ENCODE results near the gene KCNN2. TPM values are rescaled to one million over a fixed set of nuclear protein-coding genes. Genes with fewer than 3 reads are reported as not detected.

Gene KCNN2
- total and polyA plus RNA-seq, 2 of the 4 experiments (the other 2 are of a cell fraction), result 2.2 to 8.8 TPM

- intact Hi-C loops (cut with micrococcal nuclease), result no loop called here
- no peak overlapping the region; the same call in 1 of the 2 replicates for H2BK20ac ChIP-seq (ENCODE audit: low read depth, low read length)
- H2BK120ac ChIP-seq (ENCODE audit: low read depth, low read length), result no peak overlapping the region
- H4K91ac ChIP-seq (ENCODE audit: insufficient read depth, low read depth, low read length), result no peak overlapping the region
- no peak overlapping the region for H3K4me2 ChIP-seq (ENCODE audit: low read depth, low read length)
- dilution Hi-C loops (cut with HindIII; ENCODE audit: low sequenced_read_pairs, unreplicated experiment), result no loop called here
- H3K9me1 ChIP-seq (ENCODE audit: insufficient read depth, low read length), result no peaks in the 10 kb centered on the region
- no TSS peak for BruUV-seq (replicated peaks)
- WGBS, 2 experiments (ENCODE audit: extremely low coverage in 2 of 2, insufficient read length in 1 of 2), result no CpG with 5 or more reads among the region's 1 CpG
- H3K23ac ChIP-seq (ENCODE audit: low read depth, low read length), result no peak overlapping the region
- ChIA-PET CTCF (no interaction called here), POLR2A (ENCODE audit: unreplicated experiment) (no interaction called here)
- no peak overlapping the region for H3K9ac ChIP-seq (ENCODE audit: low read depth, low read length)
- no peaks in the 10 kb centered on the region for H3K9me3 ChIP-seq (ENCODE audit: control insufficient read depth, insufficient read depth, low read length)
- DNase-seq (peak; percentile 40), ATAC-seq (ENCODE audit: low read depth) (no peak)
- H2AK5ac ChIP-seq (ENCODE audit: low read depth, low read length), result no peak overlapping the region
- no peak overlapping the region for H3K27ac ChIP-seq (ENCODE audit: insufficient read depth, low read length)
- H2BK15ac ChIP-seq (ENCODE audit: low read depth, low read length), result no peak overlapping the region
- H4K5ac ChIP-seq (ENCODE audit: low read depth, low read length), result no peak overlapping the region
- H2BK5ac ChIP-seq (ENCODE audit: low read depth, low read length, poor library complexity, severe bottlenecking), result no peak overlapping the region
- H3K4me3 ChIP-seq (ENCODE audit: insufficient read depth, low read depth, low read length), result no peak overlapping the region
- peaks cover under 1% of the 10 kb centered on the region; the same call in 1 of the 2 replicates for H3K4me1 ChIP-seq (ENCODE audit: control insufficient read depth, insufficient read depth, low read length)
- no peaks in the 10 kb centered on the region for H3K36me3 ChIP-seq (ENCODE audit: control insufficient read depth, insufficient read depth, low read length)
- H3K18ac ChIP-seq (ENCODE audit: low read depth, low read length), result no peak overlapping the region
- H4K8ac ChIP-seq (ENCODE audit: low read depth in 2 of 2, low read length in 2 of 2), result no peak overlapping the region
- no peak overlapping the region for H2AK9ac ChIP-seq (replicated peaks; ENCODE audit: low read depth, low read length, poor library complexity)
- no peak overlapping the region for H3K4ac ChIP-seq (ENCODE audit: low read depth, low read length)
- in situ Hi-C loops (cut with MboI; ENCODE audit: low sequenced_read_pairs), result no loop called here
- no peak overlapping the region for H3K14ac ChIP-seq (replicated peaks; ENCODE audit: low read depth, low read length)
- no peak overlapping the region for H3K56ac ChIP-seq (ENCODE audit: extremely low read depth, insufficient read depth, low read length)
- H2AFZ ChIP-seq (replicated peaks; ENCODE audit: low read length, poor library complexity), result no peak overlapping the region
- no peaks in the 10 kb centered on the region for H3K27me3 ChIP-seq (ENCODE audit: control insufficient read depth, insufficient read depth, low read length)
- TF ChIP-seq CEBPB (IDR thresholded peaks at IDR 0.05; ENCODE audit: low read depth, low read length), result no peak
- no peak for TF ChIP-seq USF2 (IDR thresholded peaks at IDR 0.05; ENCODE audit: low read depth, low read length)
- TF ChIP-seq POLR2A (IDR thresholded peaks at IDR 0.05; ENCODE audit: low read depth, low read length), result no peak
- TF ChIP-seq MAFK (IDR thresholded peaks at IDR 0.05; ENCODE audit: low read depth, low read length), result no peak
- TF ChIP-seq MAZ (IDR thresholded peaks at IDR 0.05; ENCODE audit: borderline replicate concordance, low read depth, low read length), result no peak
- TF ChIP-seq SMC3 (IDR thresholded peaks at IDR 0.05; ENCODE audit: low read depth, low read length), result no peak
- TF ChIP-seq MXI1 (IDR thresholded peaks at IDR 0.05; ENCODE audit: borderline replicate concordance, low read depth, low read length), result no peak
- no peak for TF ChIP-seq BHLHE40 (IDR thresholded peaks at IDR 0.05; ENCODE audit: low read depth, low read length)
- TF ChIP-seq RAD21 (IDR thresholded peaks at IDR 0.05; ENCODE audit: low read length), result no peak
- TF ChIP-seq FOS (IDR thresholded peaks at IDR 0.05; ENCODE audit: low read depth, low read length), result no peak
- no peak for TF ChIP-seq RFX5 (IDR thresholded peaks at IDR 0.05; ENCODE audit: low read depth, low read length)
- TF ChIP-seq CTCF (conservative IDR thresholded peaks at IDR 0.05; ENCODE audit: low read depth, low read length), result no peak
- TF ChIP-seq NFE2L2 (IDR thresholded peaks at IDR 0.05; ENCODE audit: low read depth, low read length), result no peak
- TF ChIP-seq, protein P1, sequence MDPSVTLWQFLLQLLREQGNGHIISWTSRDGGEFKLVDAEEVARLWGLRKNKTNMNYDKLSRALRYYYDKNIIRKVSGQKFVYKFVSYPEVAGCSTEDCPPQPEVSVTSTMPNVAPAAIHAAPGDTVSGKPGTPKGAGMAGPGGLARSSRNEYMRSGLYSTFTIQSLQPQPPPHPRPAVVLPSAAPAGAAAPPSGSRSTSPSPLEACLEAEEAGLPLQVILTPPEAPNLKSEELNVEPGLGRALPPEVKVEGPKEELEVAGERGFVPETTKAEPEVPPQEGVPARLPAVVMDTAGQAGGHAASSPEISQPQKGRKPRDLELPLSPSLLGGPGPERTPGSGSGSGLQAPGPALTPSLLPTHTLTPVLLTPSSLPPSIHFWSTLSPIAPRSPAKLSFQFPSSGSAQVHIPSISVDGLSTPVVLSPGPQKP (IDR thresholded peaks at IDR 0.05; ENCODE audit: borderline replicate concordance, low read depth, low read length), result no peak
- no peak for TF ChIP-seq RCOR1 (IDR thresholded peaks at IDR 0.05; ENCODE audit: insufficient replicate concordance, low read length)
- TF ChIP-seq CHD1 (IDR thresholded peaks at IDR 0.05; ENCODE audit: low read depth, low read length), result no peak
- H3K79me1 ChIP-seq (ENCODE audit: low read depth in 1 of 2, low read length in 2 of 2), result no peaks in the 10 kb centered on the region
- no peaks in the 10 kb centered on the region for H4K20me1 ChIP-seq (ENCODE audit: insufficient read depth, low read length)
Measured at GRCh38 chr5:114324282-114324681, 37.6 kb upstream of the KCNN2 start.

Measured in IMR-90 (cell line).